GM10266 (cell line): ENCODE results near the gene ZNF837.
A peak's percentile ranks its signal among the peaks of the same experiment; 100 is the strongest.
"Not testable (repeated sequence)": the region's sequence is repeated elsewhere in the genome, so short reads cannot be mapped to it uniquely, and the experiment has no call there.

ENCODE experiments used
- DNase-seq: peaks from one replicate; pipeline ENCODE4 v3.0.0; 2012; ENCODE audit errors: extremely low spot score
- TF ChIP-seq, protein P1 (sequence below): IDR thresholded peaks from 2 replicates; pipeline ENCODE4 v1.5.1; 2012; ENCODE audit warnings: mild to moderate bottlenecking, low read depth; ENCODE audit not compliant: control insufficient read depth, insufficient read depth; ENCODE audit errors: missing control alignments

Gene ZNF837

DNA sequence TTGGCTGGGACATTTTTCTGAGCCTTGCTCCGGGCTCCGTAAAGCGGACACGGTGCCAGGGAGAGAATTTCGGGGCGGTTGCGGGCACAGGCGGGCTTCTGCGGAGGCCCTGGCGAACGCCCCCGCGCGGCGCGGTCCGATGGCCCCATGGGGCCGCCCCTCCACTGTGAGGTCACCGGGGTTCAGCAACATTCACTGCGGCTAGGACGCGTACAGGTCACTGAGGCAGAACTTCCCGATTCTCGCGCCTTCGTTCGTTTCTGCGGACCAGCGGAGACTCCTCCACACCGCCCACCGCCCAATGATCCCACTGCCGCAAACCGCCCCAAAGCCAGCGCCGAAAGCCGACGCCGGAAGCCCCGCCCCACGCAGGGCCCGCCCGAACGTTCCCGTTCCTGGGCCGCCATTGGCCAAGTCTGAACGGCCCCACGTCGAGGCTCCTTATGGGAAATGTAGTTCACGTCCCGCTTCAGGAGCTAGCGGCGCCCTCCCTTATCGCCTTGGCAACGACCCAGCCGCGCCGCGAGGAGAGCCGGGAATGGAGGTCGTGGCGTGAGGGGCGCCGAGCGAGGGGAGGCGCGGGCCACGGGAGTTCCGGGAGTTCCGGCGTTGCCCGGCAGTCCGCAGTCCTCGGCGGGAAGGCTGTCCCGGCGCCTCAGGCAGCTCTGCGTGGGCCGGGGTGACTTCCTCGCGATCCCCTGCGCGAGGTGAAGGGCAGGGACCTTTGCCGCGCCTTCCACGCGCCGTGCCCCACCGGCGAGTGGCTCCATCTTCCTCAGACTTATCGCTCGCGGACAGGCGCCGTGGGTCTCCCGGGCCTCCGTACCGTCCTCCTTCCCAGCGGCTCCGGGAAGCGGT lies 27.6 kb upstream of the ZNF837 start, which contains the start of gene ZNF584:
Gene ZNF584 (plus strand): TSS at position 498 of the 858 bp plus-strand sequence. CDS start 499 bp downstream, outside the sequence.
- peak; percentile 96 for DNase-seq
- TF ChIP-seq, protein P1, sequence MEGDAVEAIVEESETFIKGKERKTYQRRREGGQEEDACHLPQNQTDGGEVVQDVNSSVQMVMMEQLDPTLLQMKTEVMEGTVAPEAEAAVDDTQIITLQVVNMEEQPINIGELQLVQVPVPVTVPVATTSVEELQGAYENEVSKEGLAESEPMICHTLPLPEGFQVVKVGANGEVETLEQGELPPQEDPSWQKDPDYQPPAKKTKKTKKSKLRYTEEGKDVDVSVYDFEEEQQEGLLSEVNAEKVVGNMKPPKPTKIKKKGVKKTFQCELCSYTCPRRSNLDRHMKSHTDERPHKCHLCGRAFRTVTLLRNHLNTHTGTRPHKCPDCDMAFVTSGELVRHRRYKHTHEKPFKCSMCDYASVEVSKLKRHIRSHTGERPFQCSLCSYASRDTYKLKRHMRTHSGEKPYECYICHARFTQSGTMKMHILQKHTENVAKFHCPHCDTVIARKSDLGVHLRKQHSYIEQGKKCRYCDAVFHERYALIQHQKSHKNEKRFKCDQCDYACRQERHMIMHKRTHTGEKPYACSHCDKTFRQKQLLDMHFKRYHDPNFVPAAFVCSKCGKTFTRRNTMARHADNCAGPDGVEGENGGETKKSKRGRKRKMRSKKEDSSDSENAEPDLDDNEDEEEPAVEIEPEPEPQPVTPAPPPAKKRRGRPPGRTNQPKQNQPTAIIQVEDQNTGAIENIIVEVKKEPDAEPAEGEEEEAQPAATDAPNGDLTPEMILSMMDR: peak; percentile 29

DNA sequence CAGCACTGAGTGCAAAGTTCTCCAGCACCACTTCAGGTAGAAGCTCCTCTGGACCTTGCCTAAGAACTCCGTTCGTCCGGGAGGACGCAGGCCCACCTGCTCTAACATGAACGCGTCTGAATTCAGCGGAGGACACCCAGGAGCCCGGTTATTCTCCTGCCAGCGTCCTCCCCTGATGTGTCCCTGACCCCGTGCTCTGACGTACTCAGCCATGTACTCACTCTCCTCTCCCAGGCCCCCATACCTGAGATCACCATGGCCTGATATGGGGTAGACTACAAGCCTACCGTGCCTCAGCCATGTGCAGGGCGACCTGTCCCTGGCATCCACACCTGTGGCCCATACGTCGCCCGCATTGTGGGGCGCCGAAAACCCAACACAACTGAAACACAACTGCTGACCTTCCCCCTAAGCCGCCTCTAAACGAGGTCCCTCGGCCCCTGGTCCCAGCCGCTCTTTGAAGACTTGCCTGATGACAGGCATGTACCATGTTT lies 26.9 kb upstream of the ZNF837 start:
- TF ChIP-seq, protein P1: no peak
- peak; percentile 32 for DNase-seq

DNA sequence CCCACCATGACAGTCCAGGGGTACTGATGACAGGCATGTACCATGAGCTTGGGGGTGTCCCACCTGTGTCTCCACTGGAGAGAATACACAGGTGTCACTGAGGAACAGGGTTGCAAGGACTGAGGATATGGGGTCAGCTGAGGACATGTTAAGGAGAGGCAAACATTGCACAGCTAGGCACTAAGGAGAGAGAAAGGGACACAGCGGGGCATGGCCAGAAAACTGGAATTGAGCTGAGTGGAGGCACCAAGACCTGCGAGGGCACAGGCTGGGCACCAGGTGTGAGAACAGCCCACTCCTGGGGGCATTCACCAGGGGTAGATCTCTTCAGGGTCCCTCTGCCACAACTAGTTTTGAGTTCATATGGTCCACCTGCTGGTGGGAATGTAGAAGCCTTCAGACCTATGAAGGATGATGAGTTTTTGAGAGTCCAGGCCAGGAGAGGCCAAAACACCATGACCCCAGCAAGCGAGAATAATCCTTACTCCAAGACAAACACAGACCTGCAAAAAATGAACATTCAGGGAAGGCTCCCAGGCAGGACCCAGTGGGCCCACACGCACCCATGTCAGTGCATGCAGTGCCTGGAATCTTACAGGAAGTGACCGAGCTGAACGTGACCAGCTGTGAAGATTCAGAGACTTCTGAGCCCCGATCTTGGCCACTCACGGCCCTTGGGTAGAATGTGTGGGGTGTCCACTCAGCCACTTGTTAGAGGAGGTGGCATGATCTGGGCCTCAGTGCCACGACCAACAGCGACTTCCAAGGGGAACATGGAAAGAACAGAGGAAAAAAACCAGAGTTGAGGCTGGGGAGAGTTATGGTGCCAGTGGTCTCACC lies 26.2 kb upstream of the ZNF837 start:
- DNase-seq: peak; percentile 26
- TF ChIP-seq, protein P1: no peak

DNA sequence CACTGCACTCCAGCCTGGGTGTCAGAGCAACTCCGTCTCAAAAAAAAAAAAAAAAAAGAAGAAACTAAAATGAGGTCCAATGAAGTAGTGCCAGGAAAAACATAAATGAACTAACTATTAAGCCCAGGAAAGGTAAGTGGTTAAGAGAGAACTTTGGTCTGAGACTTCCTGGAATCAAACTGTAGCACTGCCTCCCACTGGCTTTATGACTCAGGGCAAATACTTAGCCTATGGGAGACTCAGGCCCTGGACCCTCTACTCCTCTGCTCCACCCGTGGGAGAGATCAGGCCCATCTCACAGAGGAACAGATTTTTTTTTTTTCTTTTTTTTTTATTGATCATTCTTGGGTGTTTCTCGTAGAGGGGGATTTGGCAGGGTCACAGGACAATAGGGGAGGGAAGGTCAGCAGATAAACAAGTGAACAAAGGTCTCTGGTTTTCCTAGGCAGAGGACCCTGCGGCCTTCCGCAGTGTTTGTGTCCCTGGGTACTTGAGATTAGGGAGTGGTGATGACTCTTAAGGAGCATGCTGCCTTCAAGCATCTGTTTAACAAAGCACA lies 23.2 kb upstream of the ZNF837 start:
- DNase-seq: not testable (repeated sequence)

DNA sequence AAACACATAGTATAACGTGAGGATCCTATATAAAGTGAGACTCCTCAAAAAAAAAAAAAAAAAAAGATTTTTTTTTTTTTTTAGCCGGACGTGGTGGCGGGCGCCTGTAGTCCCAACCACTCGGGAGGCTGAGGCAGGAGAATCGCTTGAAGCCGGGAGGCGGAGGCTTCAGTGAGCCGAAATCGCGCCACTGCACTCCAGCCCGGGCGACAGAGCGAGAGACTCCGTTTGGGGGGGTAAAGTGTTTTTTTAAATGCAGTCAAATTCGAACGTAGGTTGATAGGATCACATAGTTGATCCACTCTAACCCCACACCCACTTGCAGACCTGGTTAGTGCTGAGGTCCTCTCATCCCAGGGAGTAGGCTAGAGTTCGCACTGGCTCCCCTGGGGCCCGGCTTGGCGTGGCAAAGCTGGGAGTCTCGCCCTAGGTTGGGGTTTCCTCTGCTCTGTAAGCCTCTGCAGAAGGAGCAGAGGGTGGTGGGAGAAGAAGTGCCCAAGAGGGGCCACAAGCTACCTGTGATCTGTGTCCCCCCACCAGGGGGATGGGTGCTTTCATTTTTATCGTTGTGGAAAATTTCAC lies 21.1 kb upstream of the ZNF837 start:
- no peak for DNase-seq
- TF ChIP-seq, protein P1: no peak

DNA sequence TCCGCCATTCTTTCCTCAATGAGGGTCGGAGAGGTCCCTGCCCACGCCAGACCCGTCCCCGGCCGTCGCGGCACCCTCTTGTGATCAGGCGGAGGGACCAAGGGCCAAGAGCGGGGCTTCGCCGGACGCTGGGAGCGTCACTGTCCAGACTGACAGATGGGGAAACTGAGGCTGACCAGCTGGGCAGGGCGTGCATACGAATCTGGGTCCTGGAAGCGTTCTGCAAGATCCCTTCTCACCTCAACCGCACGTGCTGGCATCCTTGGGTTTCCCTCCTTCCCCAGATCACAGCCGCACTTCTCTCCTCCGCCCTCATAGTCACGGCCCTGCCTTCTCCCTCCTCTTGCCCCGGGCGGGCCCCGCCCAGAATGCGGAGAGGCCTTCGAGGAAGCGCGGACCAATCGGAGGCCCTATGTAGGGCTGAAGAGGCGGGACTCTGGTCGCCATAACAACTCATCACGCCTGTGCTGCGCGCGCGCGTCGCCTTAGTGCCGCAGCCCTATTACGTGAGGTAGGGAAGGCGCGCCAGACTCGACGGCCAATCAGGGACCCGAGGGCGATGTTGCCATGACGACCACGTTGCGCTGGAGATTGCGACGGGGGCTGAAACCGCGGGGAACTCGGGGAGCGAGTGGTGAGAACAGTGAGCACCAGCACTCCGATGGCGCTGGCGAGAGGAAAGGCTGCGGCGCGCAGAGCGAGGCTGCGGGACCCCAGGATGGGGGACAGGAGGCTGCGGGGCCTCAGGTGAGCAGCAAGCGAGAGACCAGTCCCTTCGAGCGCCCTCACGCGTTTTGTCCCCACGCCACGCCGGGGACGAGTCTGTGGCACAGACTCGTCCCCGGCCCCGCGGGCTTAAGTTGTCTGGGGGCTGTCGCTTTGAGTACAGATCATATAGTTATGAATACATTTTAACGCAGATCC lies 20.3 kb upstream of the ZNF837 start:
- TF ChIP-seq, protein P1: no peak

More for the DNA sequence above, 20.3 kb upstream of the ZNF837 start:
- DNase-seq: peak; percentile 99
